Measurements from ENCODE around the gene ARHGAP1. TPM values are rescaled to one million over a fixed set of nuclear protein-coding genes. Genes with fewer than 3 reads are reported as not detected.

Gene ARHGAP1
- total RNA-seq, 1 donor from 2014 or later: 8.1 TPM

DNA sequence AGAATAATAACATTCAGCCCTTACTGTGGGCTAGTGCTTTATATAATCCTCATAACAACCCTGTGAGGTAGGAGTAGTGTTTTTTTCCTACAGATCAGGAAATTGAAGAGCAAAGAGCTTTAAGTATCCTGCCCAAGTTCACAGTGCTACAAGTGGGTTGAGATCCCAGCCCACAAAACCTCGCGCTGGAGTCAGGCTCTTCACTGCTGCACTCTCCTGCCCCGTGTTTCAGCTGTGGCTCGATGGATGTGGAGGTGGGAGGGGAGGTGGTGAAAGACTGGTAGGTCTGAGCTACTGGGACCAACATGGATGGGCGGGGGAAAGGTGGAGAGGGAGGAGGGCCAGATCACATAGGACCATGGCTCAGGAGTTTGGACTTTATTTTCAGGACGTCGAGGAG, 6.5 kb upstream of the ARHGAP1 start:
- no peak for DNase-seq (ENCODE audit: low spot score)
- TF ChIP-seq EZH2phosphoT487 (IDR thresholded peaks at IDR 0.05) (no peak), EZH2 (IDR thresholded peaks at IDR 0.05) (no peak)
- TF ChIP-seq, protein P1, sequence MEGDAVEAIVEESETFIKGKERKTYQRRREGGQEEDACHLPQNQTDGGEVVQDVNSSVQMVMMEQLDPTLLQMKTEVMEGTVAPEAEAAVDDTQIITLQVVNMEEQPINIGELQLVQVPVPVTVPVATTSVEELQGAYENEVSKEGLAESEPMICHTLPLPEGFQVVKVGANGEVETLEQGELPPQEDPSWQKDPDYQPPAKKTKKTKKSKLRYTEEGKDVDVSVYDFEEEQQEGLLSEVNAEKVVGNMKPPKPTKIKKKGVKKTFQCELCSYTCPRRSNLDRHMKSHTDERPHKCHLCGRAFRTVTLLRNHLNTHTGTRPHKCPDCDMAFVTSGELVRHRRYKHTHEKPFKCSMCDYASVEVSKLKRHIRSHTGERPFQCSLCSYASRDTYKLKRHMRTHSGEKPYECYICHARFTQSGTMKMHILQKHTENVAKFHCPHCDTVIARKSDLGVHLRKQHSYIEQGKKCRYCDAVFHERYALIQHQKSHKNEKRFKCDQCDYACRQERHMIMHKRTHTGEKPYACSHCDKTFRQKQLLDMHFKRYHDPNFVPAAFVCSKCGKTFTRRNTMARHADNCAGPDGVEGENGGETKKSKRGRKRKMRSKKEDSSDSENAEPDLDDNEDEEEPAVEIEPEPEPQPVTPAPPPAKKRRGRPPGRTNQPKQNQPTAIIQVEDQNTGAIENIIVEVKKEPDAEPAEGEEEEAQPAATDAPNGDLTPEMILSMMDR (IDR thresholded peaks at IDR 0.05): no peak
- H3K79me2 ChIP-seq (ENCODE audit: low read depth): peaks cover 12% of the 10 kb centered on the region
- no peaks in the 10 kb centered on the region for H3K36me3 ChIP-seq
- H3K4me3 Mint-ChIP-seq: no peak overlapping the region
- H3K36me3 Mint-ChIP-seq: peaks cover 10% of the 10 kb centered on the region
- H3K9me3 ChIP-seq (ENCODE audit: low read depth): no peaks in the 10 kb centered on the region
- no peak overlapping the region for H3K9ac ChIP-seq
- no peaks in the 10 kb centered on the region for H3K27me3 Mint-ChIP-seq (ENCODE audit: insufficient read depth, low read depth)
- no peak overlapping the region for H3K27ac ChIP-seq
- peaks cover 1% of the 10 kb centered on the region for H3K4me1 ChIP-seq
- no peaks in the 10 kb centered on the region for H3K27me3 ChIP-seq
- no peaks in the 10 kb centered on the region for H3K9me3 Mint-ChIP-seq
- no peak overlapping the region for H3K27ac Mint-ChIP-seq
- H3F3A ChIP-seq (ENCODE audit: low read depth): no peaks in the 10 kb centered on the region
- H2AFZ ChIP-seq (replicated peaks): no peak overlapping the region
- no peak overlapping the region for H3K4me3 ChIP-seq
- no peaks in the 10 kb centered on the region for H4K20me1 ChIP-seq (ENCODE audit: low read depth)
- H3K4me1 Mint-ChIP-seq: peaks cover 6% of the 10 kb centered on the region
- H3K4me2 ChIP-seq: no peak overlapping the region

DNA sequence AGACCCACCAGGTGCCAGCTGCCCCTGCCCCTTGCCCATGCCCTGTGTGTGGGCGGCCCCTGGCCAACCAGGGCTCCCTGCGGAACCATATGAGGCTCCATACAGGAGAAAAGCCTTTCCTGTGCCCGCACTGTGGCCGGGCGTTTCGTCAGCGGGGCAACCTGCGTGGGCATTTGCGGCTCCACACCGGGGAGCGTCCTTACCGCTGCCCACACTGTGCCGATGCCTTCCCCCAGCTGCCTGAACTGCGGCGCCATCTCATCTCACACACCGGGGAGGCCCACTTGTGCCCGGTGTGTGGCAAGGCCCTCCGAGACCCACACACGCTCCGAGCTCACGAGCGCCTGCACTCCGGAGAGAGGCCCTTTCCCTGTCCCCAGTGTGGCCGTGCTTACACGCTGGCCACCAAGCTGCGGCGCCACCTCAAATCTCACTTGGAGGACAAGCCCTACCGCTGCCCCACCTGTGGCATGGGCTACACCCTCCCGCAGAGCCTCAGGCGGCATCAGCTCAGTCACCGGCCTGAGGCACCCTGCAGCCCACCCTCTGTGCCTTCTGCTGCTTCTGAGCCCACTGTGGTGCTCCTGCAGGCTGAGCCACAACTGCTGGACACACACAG, 4.8 kb upstream of the ARHGAP1 start:
- H3K27me3 ChIP-seq: no peaks in the 10 kb centered on the region
- H3F3A ChIP-seq (ENCODE audit: low read depth): peaks cover 2% of the 10 kb centered on the region
- H3K4me1 Mint-ChIP-seq: peaks cover 16% of the 10 kb centered on the region
- no peaks in the 10 kb centered on the region for H3K9me3 ChIP-seq (ENCODE audit: low read depth)
- TF ChIP-seq EZH2 (IDR thresholded peaks at IDR 0.05): no peak
- H3K27me3 Mint-ChIP-seq (ENCODE audit: insufficient read depth, low read depth): peaks cover 7% of the 10 kb centered on the region
- H4K20me1 ChIP-seq (ENCODE audit: low read depth): no peaks in the 10 kb centered on the region
- H3K9ac ChIP-seq: no peak overlapping the region
- no peak overlapping the region for H3K4me3 Mint-ChIP-seq
- DNase-seq (ENCODE audit: low spot score): no peak
- H3K4me2 ChIP-seq: no peak overlapping the region
- H3K4me3 ChIP-seq: no peak overlapping the region
- H3K27ac ChIP-seq: no peak overlapping the region
- H3K9me3 Mint-ChIP-seq: no peaks in the 10 kb centered on the region
- H3K27ac Mint-ChIP-seq: no peak overlapping the region
- H2AFZ ChIP-seq (replicated peaks): no peak overlapping the region
- H3K4me1 ChIP-seq: peaks cover 5% of the 10 kb centered on the region
- H3K36me3 Mint-ChIP-seq: peaks cover 10% of the 10 kb centered on the region
- H3K36me3 ChIP-seq: no peaks in the 10 kb centered on the region
- H3K79me2 ChIP-seq (ENCODE audit: low read depth): peaks cover 22% of the 10 kb centered on the region

- no peaks in the 10 kb centered on the region for H3K9me3 ChIP-seq (ENCODE audit: low read depth)
- H3K4me3 Mint-ChIP-seq: peak overlapping the region; percentile 99
- H3K4me1 Mint-ChIP-seq: peaks cover 37% of the 10 kb centered on the region
- peak overlapping the region; percentile 98 for H3K9ac ChIP-seq
- peak overlapping the region; percentile 100 for H2AFZ ChIP-seq (replicated peaks)
- H3K36me3 Mint-ChIP-seq: peaks cover 10% of the 10 kb centered on the region
- peaks cover 38% of the 10 kb centered on the region for H3K79me2 ChIP-seq (ENCODE audit: low read depth)
- TF ChIP-seq EZH2 (IDR thresholded peaks at IDR 0.05) (peak; percentile 8), EZH2phosphoT487 (IDR thresholded peaks at IDR 0.05) (no peak)
- TF ChIP-seq, protein P1 (IDR thresholded peaks at IDR 0.05): no peak
- no peaks in the 10 kb centered on the region for H3K27me3 ChIP-seq
- H3K27ac ChIP-seq: peak overlapping the region; percentile 98
- H3K4me1 ChIP-seq: peaks cover 5% of the 10 kb centered on the region
- peak overlapping the region; percentile 100 for H3K27ac Mint-ChIP-seq
- no peaks in the 10 kb centered on the region for H4K20me1 ChIP-seq (ENCODE audit: low read depth)
- H3K27me3 Mint-ChIP-seq (ENCODE audit: insufficient read depth, low read depth): peaks cover 10% of the 10 kb centered on the region
- H3K36me3 ChIP-seq: no peaks in the 10 kb centered on the region
- peak; percentile 44 for DNase-seq (ENCODE audit: low spot score)
- no peaks in the 10 kb centered on the region for H3K9me3 Mint-ChIP-seq
- peak overlapping the region; percentile 90 for H3K4me3 ChIP-seq
- H3K4me2 ChIP-seq: peak overlapping the region; percentile 81
- peaks cover 9% of the 10 kb centered on the region for H3F3A ChIP-seq (ENCODE audit: low read depth)
Observed at GRCh38 chr11:46701078-46701654, 747 bp upstream of the ARHGAP1 start.

- Mint-ChIP-seq H3K27ac (no peak overlapping the region), H3K4me1 (peaks cover 39% of the 10 kb centered on the region), H3K36me3 (peaks cover 6% of the 10 kb centered on the region), H3K9me3 (no peaks in the 10 kb centered on the region), H3K27me3 (ENCODE audit: insufficient read depth, low read depth) (peaks cover 10% of the 10 kb centered on the region), H3K4me3 (peak overlapping the region; percentile 99)
- Histone ChIP-seq H3K79me2 (ENCODE audit: low read depth) (peaks cover 38% of the 10 kb centered on the region), H3K27me3 (no peaks in the 10 kb centered on the region), H3F3A (ENCODE audit: low read depth) (peaks cover 9% of the 10 kb centered on the region), H3K27ac (no peak overlapping the region), H3K9me3 (ENCODE audit: low read depth) (no peaks in the 10 kb centered on the region), H3K36me3 (no peaks in the 10 kb centered on the region), H2AFZ (replicated peaks) (no peak overlapping the region), H3K4me1 (peaks cover 5% of the 10 kb centered on the region), H3K4me3 (no peak overlapping the region), H4K20me1 (ENCODE audit: low read depth) (no peaks in the 10 kb centered on the region), H3K4me2 (no peak overlapping the region), H3K9ac (no peak overlapping the region)
- no peak for DNase-seq (ENCODE audit: low spot score)
- no peak for TF ChIP-seq EZH2 (IDR thresholded peaks at IDR 0.05)
Observed at GRCh38 chr11:46698597-46698996, 1.8 kb downstream of the ARHGAP1 start.

Data from neural progenitor cell (in vitro differentiated cells).